ENCODE measurements around the gene IQSEC3.
"Not testable (repeated sequence)": the region's sequence is repeated elsewhere in the genome, so short reads cannot be mapped to it uniquely, and the experiment has no call there.

GRCh38 chr12:217029-217428 lies 150.5 kb downstream of the IQSEC3 start:
- TF ChIP-seq CTCF (IDR thresholded peaks at IDR 0.05; ENCODE audit: low read depth, low read length); EZH2phosphoT487 (IDR thresholded peaks at IDR 0.05; ENCODE audit: low read depth): not testable (repeated sequence)

All from OCI-LY3 (cell line).